HG02973 (cell line): ENCODE results near the gene PARVG.

Experiments used
- ATAC-seq: cut with Tn5 transposase; IDR thresholded peaks from one replicate; pipeline ENCODE4 v1.9.1; 2021; ENCODE audit warnings: moderate library complexity; ENCODE audit not compliant: unreplicated experiment

The PARVG gene

GRCh38 chr22:44154436-44154942, 26.2 kb upstream of the PARVG start:
- no peak for ATAC-seq

GRCh38 chr22:44155115-44155514, 25.6 kb upstream of the PARVG start:
- ATAC-seq: no peak

GRCh38 chr22:44157916-44158618, 22.7 kb upstream of the PARVG start:
- no peak for ATAC-seq

GRCh38 chr22:44158816-44159215, 21.9 kb upstream of the PARVG start:
- no peak for ATAC-seq

- no peak for ATAC-seq
Observed at GRCh38 chr22:44159221-44159620, 21.5 kb upstream of the PARVG start.

GRCh38 chr22:44159811-44160210, 20.9 kb upstream of the PARVG start:
- ATAC-seq: no peak

- ATAC-seq: no peak
Observed at GRCh38 chr22:44160421-44160820, 20.3 kb upstream of the PARVG start.

GRCh38 chr22:44161673-44162072, 19.1 kb upstream of the PARVG start:
- ATAC-seq: no peak

GRCh38 chr22:44162960-44163359, 17.8 kb upstream of the PARVG start:
- ATAC-seq: no peak

GRCh38 chr22:44163536-44163935, 17.2 kb upstream of the PARVG start:
- no peak for ATAC-seq

GRCh38 chr22:44164031-44164430, 16.7 kb upstream of the PARVG start:
- no peak for ATAC-seq

GRCh38 chr22:44165286-44165874, 15.3 kb upstream of the PARVG start:
- ATAC-seq: no peak

- no peak for ATAC-seq
Observed at GRCh38 chr22:44166498-44167276, 14.0 kb upstream of the PARVG start.

GRCh38 chr22:44167501-44167900, 13.2 kb upstream of the PARVG start:
- no peak for ATAC-seq

GRCh38 chr22:44168206-44168605, 12.5 kb upstream of the PARVG start:
- no peak for ATAC-seq

GRCh38 chr22:44170470-44170869, 10.3 kb upstream of the PARVG start:
- ATAC-seq: no peak

- no peak for ATAC-seq
Observed at GRCh38 chr22:44171561-44171960, 9.2 kb upstream of the PARVG start.

- ATAC-seq: peak; percentile 85
Observed at GRCh38 chr22:44172370-44173108, 8.2 kb upstream of the PARVG start.

- ATAC-seq: no peak
Observed at GRCh38 chr22:44173154-44173553, 7.6 kb upstream of the PARVG start.

GRCh38 chr22:44175676-44176075, 5.0 kb upstream of the PARVG start:
- ATAC-seq: no peak
